H1 (cell line): ENCODE data around the gene PIWIL1. TPM values are rescaled to one million over a fixed set of nuclear protein-coding genes. Genes with fewer than 3 reads are reported as not detected.

Source experiments
- CTCF ChIA-PET: fragments of 300-600 bp; sonication (Branson Sonifier 250); formaldehyde crosslinking; loops from one replicate; lab custom pipeline; 2021; ENCODE audit not compliant: partially characterized antibody; lab: Charles Lee
- POLR2A ChIA-PET: fragments of 300-600 bp; sonication (Branson Sonifier 250); formaldehyde crosslinking; loops from one replicate; lab custom pipeline; 2021; ENCODE audit warnings: inconsistent platforms; ENCODE audit not compliant: partially characterized antibody; lab: Charles Lee
- DNase-seq, 2 experiments: peaks; one replicate each; pipeline versions ENCODE4 v3.0.0 to v3.0.0-alpha.2; 2010 to 2022; ENCODE audit warnings: low spot score in 2 of 2, low read depth in 1 of 2, mixed read lengths in 1 of 2
- FAIRE-seq: peaks from 2 replicates; lab custom pipeline; 2011; peaks lifted over from hg19 to GRCh38; lab: Jason Lieb, UNC
- H2AFZ ChIP-seq: 2 replicates; pipeline ENCODE4 v1.8.1; 2012; ENCODE audit warnings: low read length, inconsistent platforms
- H2AK5ac ChIP-seq: 2 replicates; pipeline ENCODE4 v1.6.1; 2013; ENCODE audit warnings: low read depth, low read length
- H2BK120ac ChIP-seq: replicated peaks from 2 replicates; pipeline ENCODE3; 2013; ENCODE audit warnings: low read depth, low read length, inconsistent platforms
- H2BK12ac ChIP-seq: 2 replicates; pipeline ENCODE4 v1.6.1; 2013; ENCODE audit warnings: low read depth, low read length
- H2BK15ac ChIP-seq: 2 replicates; pipeline ENCODE4 v1.6.1; 2013; ENCODE audit warnings: low read length
- H2BK20ac ChIP-seq: 2 replicates; pipeline ENCODE4 v1.6.1; 2013; ENCODE audit warnings: low read length
- H2BK5ac ChIP-seq: 2 replicates; pipeline ENCODE4 v1.6.1; 2013; ENCODE audit warnings: low read depth, low read length
- H3K14ac ChIP-seq: 2 replicates; pipeline ENCODE4 v1.6.1; 2013; ENCODE audit warnings: inconsistent platforms; ENCODE audit not compliant: insufficient read length
- H3K18ac ChIP-seq: 2 replicates; pipeline ENCODE4 v1.6.1; 2013; ENCODE audit warnings: low read length; ENCODE audit errors: extremely low read depth
- H3K23ac ChIP-seq: 2 replicates; pipeline ENCODE4 v1.6.1; 2013; ENCODE audit warnings: inconsistent platforms; ENCODE audit not compliant: insufficient read length
- H3K23me2 ChIP-seq: 2 replicates; pipeline ENCODE4 v1.6.1; 2013; ENCODE audit warnings: low read depth, low read length
- H3K27ac ChIP-seq: 2 replicates; pipeline ENCODE4 v1.6.1; 2011; ENCODE audit warnings: low read depth, low read length, inconsistent platforms
- H3K27me3 ChIP-seq, 4 experiments: replicated peaks in 1 of 4; 1 replicate in 1 of 4; 2 replicates in 3 of 4; pipeline versions ENCODE4 v1.6.1 to v1.8.1; 2011 to 2013; ENCODE audit warnings: low read length in 3 of 4, mild to moderate bottlenecking in 3 of 4, inconsistent platforms in 2 of 4, mixed read lengths in 2 of 4, moderate library complexity in 1 of 4; ENCODE audit not compliant: control insufficient read depth in 3 of 4, insufficient read depth in 3 of 4; ENCODE audit errors: extremely low read depth in 1 of 4
- H3K36me3 ChIP-seq, 4 experiments: 2 replicates each; pipeline versions ENCODE4 v1.6.1 to v1.8.1; 2011 to 2013; ENCODE audit warnings: mild to moderate bottlenecking in 4 of 4, low read length in 3 of 4, moderate library complexity in 2 of 4, control low read depth in 1 of 4, inconsistent platforms in 1 of 4; ENCODE audit not compliant: insufficient read depth in 4 of 4, control insufficient read depth in 2 of 4
- H3K4ac ChIP-seq: replicated peaks from 2 replicates; pipeline ENCODE3; 2013; ENCODE audit warnings: low read length, low read depth, mixed read lengths, inconsistent platforms; ENCODE audit not compliant: insufficient read length
- H3K4me1 ChIP-seq, 4 experiments: replicated peaks in 1 of 4; 1 replicate in 1 of 4; 2 replicates in 3 of 4; pipeline versions ENCODE4 v1.6.1 to v1.8.1; 2011 to 2013; ENCODE audit warnings: low read length in 3 of 4, inconsistent platforms in 2 of 4, mixed read lengths in 1 of 4; ENCODE audit not compliant: insufficient read depth in 4 of 4, control insufficient read depth in 3 of 4
- H3K4me2 ChIP-seq, 2 experiments: 2 replicates each; pipeline versions ENCODE4 v1.6.1 to v1.8.1; 2011 to 2013; ENCODE audit warnings: low read depth in 2 of 2, low read length in 2 of 2, control low read depth in 1 of 2, inconsistent platforms in 1 of 2, mild to moderate bottlenecking in 1 of 2; ENCODE audit not compliant: insufficient read depth in 1 of 2
- H3K4me3 ChIP-seq, 4 experiments: fragments of 200-600, 300-600 bp in 1 of 4; sonication (generic), shearing (Covaris generic), sonication (Bioruptor Twin) in 1 of 4; 2 replicates each; pipeline versions ENCODE4 v1.5.1 to v1.8.1; 2011 to 2016; ENCODE audit warnings: low read length in 4 of 4, low read depth in 3 of 4, control low read depth in 2 of 4, inconsistent platforms in 2 of 4, mild to moderate bottlenecking in 2 of 4, mixed read lengths in 1 of 4, moderate library complexity in 1 of 4; ENCODE audit not compliant: insufficient read depth in 2 of 4; ENCODE audit errors: extremely low read depth in 1 of 4
- H3K56ac ChIP-seq: replicated peaks from 2 replicates; pipeline ENCODE3; 2013; ENCODE audit warnings: low read depth, mild to moderate bottlenecking, mixed read lengths, low read length, inconsistent platforms; ENCODE audit not compliant: insufficient read length
- H3K79me1 ChIP-seq: 2 replicates; pipeline ENCODE4 v1.6.1; 2013; ENCODE audit warnings: low read depth, low read length, control low read depth
- H3K79me2 ChIP-seq, 2 experiments: 2 replicates each; pipeline versions ENCODE4 v1.6.1 to v1.8.1; 2012 to 2013; ENCODE audit warnings: low read length in 2 of 2, mild to moderate bottlenecking in 2 of 2, inconsistent platforms in 1 of 2; ENCODE audit not compliant: insufficient read depth in 2 of 2, control insufficient read depth in 1 of 2
- H3K9ac ChIP-seq, 4 experiments: replicated peaks in 1 of 4; 1 replicate in 1 of 4; 2 replicates in 3 of 4; pipeline versions ENCODE4 v1.6.1 to v1.8.1; 2011 to 2013; ENCODE audit warnings: low read depth in 3 of 4, low read length in 3 of 4, control low read depth in 2 of 4, mild to moderate bottlenecking in 2 of 4, moderate library complexity in 2 of 4, inconsistent platforms in 1 of 4; ENCODE audit errors: extremely low read depth in 1 of 4
- H3K9me3 ChIP-seq, 2 experiments: 2 replicates each; pipeline versions ENCODE4 v1.6.1 to v1.8.1; 2012 to 2013; ENCODE audit warnings: mild to moderate bottlenecking in 2 of 2, moderate library complexity in 2 of 2, control low read depth in 1 of 2, inconsistent platforms in 1 of 2, low read depth in 1 of 2, low read length in 1 of 2, mixed read lengths in 1 of 2; ENCODE audit not compliant: insufficient read depth in 2 of 2
- H4K20me1 ChIP-seq, 2 experiments: replicated peaks in 1 of 2; 2 replicates each; pipeline versions ENCODE3 to v1.8.1; 2011 to 2013; ENCODE audit warnings: inconsistent platforms in 2 of 2, low read length in 2 of 2, mild to moderate bottlenecking in 1 of 2; ENCODE audit not compliant: insufficient read depth in 2 of 2, control insufficient read depth in 1 of 2
- H4K5ac ChIP-seq: 2 replicates; pipeline ENCODE4 v1.6.1; 2013; ENCODE audit warnings: low read length, low read depth, mixed read lengths, inconsistent platforms; ENCODE audit not compliant: insufficient read length
- H4K8ac ChIP-seq: 2 replicates; pipeline ENCODE4 v1.8.0; 2013; ENCODE audit warnings: mild to moderate bottlenecking, moderate library complexity, low read length, inconsistent platforms; ENCODE audit not compliant: insufficient read depth; ENCODE audit errors: extremely low read depth
- H4K91ac ChIP-seq: replicated peaks from 2 replicates; pipeline ENCODE3; 2013; ENCODE audit warnings: low read length, mixed read lengths, inconsistent platforms; ENCODE audit not compliant: insufficient read length
- CBX8 ChIP-seq: fragments of 300-800, 300-1000 bp; sonication (generic); IDR thresholded peaks from 2 replicates; pipeline ENCODE4 v1.7.1; 2016; ENCODE audit warnings: low read depth, low read length, borderline replicate concordance
- POU5F1 ChIP-seq: IDR thresholded peaks from 2 replicates; pipeline ENCODE4 v1.6.1; 2011; ENCODE audit warnings: low read depth, mild to moderate bottlenecking, low read length, moderate library complexity
- SP2 ChIP-seq: IDR thresholded peaks from 2 replicates; pipeline ENCODE4 v1.6.1; 2012; ENCODE audit warnings: mild to moderate bottlenecking, low read length, inconsistent platforms
- WGBS, 2 experiments: shearing (Covaris generic) in 1 of 2; methylation state at CpG; one replicate each; pipeline versions ENCODE4 v1.1.6 to v1.1.7; 2013 to 2015; ENCODE audit warnings: low lambda C conversion rate in 2 of 2, mixed read lengths in 2 of 2, inconsistent platforms in 1 of 2, low coverage in 1 of 2, missing lambda C conversion rate in 1 of 2; ENCODE audit not compliant: insufficient replicate concordance in 2 of 2, insufficient coverage in 1 of 2, insufficient read length in 1 of 2; ENCODE audit errors: extremely low coverage in 1 of 2, missing lambda C conversion rate in 1 of 2; 5-methylcytosine and 5-hydroxymethylcytosine counted together
- polyA plus RNA-seq, 7 experiments: library from polyadenylated mRNA; depleted of rRNA in 3 of 7; stranded (reverse) in 5 of 7; unstranded in 2 of 7; fragments of >200 nt in 5 of 7; fragments of 200-250 nt in 2 of 7; gene quantifications; 1 replicate in 5 of 7; 2 replicates in 1 of 7; 4 replicates in 1 of 7; pipeline versions ENCODE4 v1.2.1 to v1.2.3, GENCODE V29; 2011 to 2013; ENCODE audit warnings: missing spikeins in 2 of 7, mixed read lengths in 2 of 7
- total RNA-seq: library from RNA; stranded (reverse); fragmentation: NEBNext Ultra II Directional; extraction: Animal tissue kit (Norgen Biotek cat#: 25700); gene quantifications from 2 replicates; pipeline ENCODE4 v1.2.1, GENCODE V29; 2021

The PIWIL1 gene
- total and polyA plus RNA-seq, 2 of the 8 experiments (the other 6 are each of a cell fraction or from before 2014, with no cell fraction given) = not detected

DNA sequence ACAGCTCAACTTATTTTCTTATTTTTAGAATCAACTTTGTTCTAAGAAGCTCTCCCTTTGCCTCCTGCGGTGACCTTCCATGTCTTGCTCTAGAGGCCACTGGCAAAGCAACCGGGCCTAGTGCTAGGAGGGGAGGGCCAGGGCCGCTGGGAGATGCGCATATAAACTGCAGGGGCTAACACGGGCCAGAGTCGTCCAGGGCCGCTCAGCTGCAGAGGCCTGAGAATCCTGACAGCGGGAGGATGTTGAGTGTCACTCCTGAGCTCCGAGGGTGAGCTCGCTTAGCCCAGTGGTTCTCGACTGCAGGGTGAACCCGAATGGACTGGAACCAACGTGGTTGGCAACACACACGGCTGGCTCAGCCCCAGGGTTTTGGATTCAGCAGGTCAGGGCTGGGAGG lies 6.5 kb upstream of the PIWIL1 start:
- no peak overlapping the region for H3K4me2 ChIP-seq
- H4K5ac ChIP-seq = no peak overlapping the region
- H3K4ac ChIP-seq = no peak overlapping the region
- no peak overlapping the region for H4K91ac ChIP-seq
- no peak overlapping the region for H2BK20ac ChIP-seq
- H2AFZ ChIP-seq = no peak overlapping the region
- no peak overlapping the region for H3K56ac ChIP-seq
- H3K23ac ChIP-seq = no peak overlapping the region
- 0 out of 2 replicates have a peak, but pooled peaks have one; percentile 68 for TF ChIP-seq POU5F1
- TF ChIP-seq SP2 = no peak
- no peak for TF ChIP-seq CBX8
- no peak overlapping the region for H3K27ac ChIP-seq
- FAIRE-seq (no peak), DNase-seq (no peak)
- H3K79me1 ChIP-seq = no peaks in the 10 kb centered on the region
- H2BK5ac ChIP-seq = no peak overlapping the region
- H3K9ac ChIP-seq = no peak overlapping the region
- no peaks in the 10 kb centered on the region for H3K79me2 ChIP-seq
- H2BK12ac ChIP-seq = no peak overlapping the region
- H3K18ac ChIP-seq = no peak overlapping the region
- CTCF ChIA-PET = interaction anchor here (0.6 to 5.8 kb wide), 13 partner anchors 11 to 305 kb away, joined by 3 to 63 read pairs (median 5); no protein-coding TSS in a partner anchor
- H3K36me3 ChIP-seq = no peaks in the 10 kb centered on the region
- H2AK5ac ChIP-seq = no peak overlapping the region
- no peak overlapping the region for H2BK15ac ChIP-seq
- no peaks in the 10 kb centered on the region for H3K9me3 ChIP-seq
- H3K23me2 ChIP-seq = no peaks in the 10 kb centered on the region
- WGBS, 2 experiments = 83% methylated on average over 14 of the region's 14 CpGs; no CpG with 5 or more reads in 1 of the 2 experiments
- peaks cover 0 to 7% (median 4%) of the 10 kb centered on the region in 4 experiments; a peak in 5 of 7 replicates for H3K4me1 ChIP-seq
- POLR2A ChIA-PET = no interaction called here
- H2BK120ac ChIP-seq = no peak overlapping the region
- no peak overlapping the region for H3K14ac ChIP-seq
- no peak overlapping the region for H3K4me3 ChIP-seq
- no peak overlapping the region for H4K8ac ChIP-seq
- no peaks in the 10 kb centered on the region for H4K20me1 ChIP-seq
- peaks cover 0 to 4% (median 0%) of the 10 kb centered on the region in 4 experiments; a peak in 2 of 7 replicates for H3K27me3 ChIP-seq
